Lung (tissue), 12 donors: ENCODE data around the gene CDRT4. TPM values are rescaled to one million over a fixed set of nuclear protein-coding genes. Genes with fewer than 3 reads are reported as not detected.

Experiments used
- ATAC-seq: fragments of 200-7000 bp; cut with Tn5 transposase; one replicate; pipeline ENCODE4 v1.9.1; 2020; ENCODE audit warnings: moderate number of reproducible peaks; ENCODE audit not compliant: insufficient read depth, low FRiP score
- DNase-seq, 3 donors: peaks; one replicate each; pipeline ENCODE4 v3.0.0-alpha.2; 2013 to 2017
- H3K27ac ChIP-seq, 2 donors: one replicate each; pipeline ENCODE4 v1.5.1; 2013; ENCODE audit warnings: mild to moderate bottlenecking in 2 of 2, moderate library complexity in 2 of 2, control low read depth in 1 of 2, inconsistent platforms in 1 of 2, low read depth in 1 of 2, low read length in 1 of 2
- H3K27me3 ChIP-seq, 3 donors: one replicate each; pipeline ENCODE4 v1.5.1; 2013; ENCODE audit warnings: low read length in 2 of 3; ENCODE audit not compliant: control insufficient read depth in 3 of 3, insufficient read depth in 3 of 3
- H3K36me3 ChIP-seq, 4 donors: one replicate each; pipeline ENCODE4 v1.5.1; 2013; ENCODE audit warnings: low read length in 4 of 4, mild to moderate bottlenecking in 1 of 4, moderate library complexity in 1 of 4; ENCODE audit not compliant: control insufficient read depth in 4 of 4, insufficient read depth in 4 of 4
- H3K4me1 ChIP-seq, 5 donors: one replicate each; pipeline ENCODE4 v1.5.1; 2013; ENCODE audit warnings: low read length in 5 of 5, mild to moderate bottlenecking in 2 of 5, moderate library complexity in 1 of 5; ENCODE audit not compliant: control insufficient read depth in 5 of 5, insufficient read depth in 5 of 5
- H3K4me3 ChIP-seq: one replicate; pipeline ENCODE4 v1.5.1; 2013; ENCODE audit warnings: mild to moderate bottlenecking, control low read depth, moderate library complexity
- H3K9ac ChIP-seq, 2 donors: one replicate each; pipeline ENCODE4 v1.5.1; 2013; ENCODE audit warnings: low read length in 2 of 2, control low read depth in 1 of 2; ENCODE audit not compliant: insufficient read depth in 1 of 2
- H3K9me3 ChIP-seq, 4 donors: one replicate each; pipeline ENCODE4 v1.5.1; 2013; ENCODE audit warnings: low read length in 3 of 4, mild to moderate bottlenecking in 1 of 4, moderate library complexity in 1 of 4; ENCODE audit not compliant: control insufficient read depth in 4 of 4, insufficient read depth in 3 of 4
- CTCF ChIP-seq: IDR thresholded peaks from 2 replicates; pipeline ENCODE4 v1.5.1; 2012; ENCODE audit warnings: mild to moderate bottlenecking; ENCODE audit errors: control extremely low read depth, extremely low read depth
- WGBS, 2 donors: extraction: QIAGEN DNeasy Blood & Tissue Kit; methylation state at CpG; one replicate each; pipeline ENCODE4 v1.1.7; 2013; 5-methylcytosine and 5-hydroxymethylcytosine counted together
- polyA plus RNA-seq, 2 donors: library from polyadenylated mRNA; stranded (reverse); fragments of 200-250 nt; gene quantifications; one replicate each; pipeline ENCODE4 v1.2.1, GENCODE V29; 2013
- total RNA-seq, 2 donors: library from RNA; depleted of rRNA in 1 of 2; stranded (reverse); fragments of >200 nt in 1 of 2; gene quantifications; one replicate each; pipeline ENCODE4 v1.2.1, GENCODE V29; 2014 to 2021
- donor health status: control.
- donor health status: control.
- donor health status: Bipolar disorder and iron deficiency.
- donor health status: healthy.
- donor health status: DM: yes; HTN: yes; CAD: no.

CDRT4 gene
- total and polyA plus RNA-seq, 4 donors: 0.48 to 8.7 (median 8.6) TPM

- Histone ChIP-seq H3K4me3 (no peak overlapping the region), H3K27me3 (no peaks in the 10 kb centered on the region), H3K9ac (no peak overlapping the region), H3K9me3 (no peaks in the 10 kb centered on the region), H3K36me3 (peaks cover 0 to 6% (median 2%) of the 10 kb centered on the region in 4 donors), H3K27ac (peak overlapping the region; percentile 66 to 76), H3K4me1 (peaks cover 19 to 55% (median 26%) of the 10 kb centered on the region in 5 donors)
- TF ChIP-seq CTCF: no peak
- DNase-seq: peak; percentile 86 to 93 (median 91)
- no peak for ATAC-seq
- WGBS, 2 donors: 59 to 68% methylated on average over 3 of the region's 3 CpGs
Observed at GRCh38 chr17:15436473-15437302, 30.7 kb downstream of the CDRT4 start.

- Histone ChIP-seq H3K4me1 (peaks cover 16 to 51% (median 26%) of the 10 kb centered on the region in 5 donors), H3K4me3 (no peak overlapping the region), H3K9me3 (no peaks in the 10 kb centered on the region), H3K36me3 (peaks cover 0 to 6% (median 2%) of the 10 kb centered on the region in 4 donors), H3K27ac (peak overlapping the region in 1 of 2 donors; percentile 85), H3K27me3 (no peaks in the 10 kb centered on the region), H3K9ac (peak overlapping the region in 1 of 2 donors; percentile 27)
- WGBS, 2 donors: 96 to 98% methylated on average over 8 of the region's 8 CpGs
- DNase-seq: no peak
- no peak for ATAC-seq
- TF ChIP-seq CTCF: no peak
Observed at GRCh38 chr17:15434956-15435355, 32.5 kb downstream of the CDRT4 start.

GRCh38 chr17:15432807-15433611 is 34.4 kb downstream of the CDRT4 start:
- Histone ChIP-seq H3K9ac (peak overlapping the region in 1 of 2 donors; percentile 15), H3K4me3 (no peak overlapping the region), H3K36me3 (peaks cover 0 to 6% (median 2%) of the 10 kb centered on the region in 4 donors), H3K9me3 (no peaks in the 10 kb centered on the region), H3K27me3 (no peaks in the 10 kb centered on the region), H3K4me1 (peaks cover 16 to 42% (median 26%) of the 10 kb centered on the region in 5 donors), H3K27ac (peak overlapping the region; percentile 59 to 61)
- 76 to 86% methylated on average over 6 of the region's 6 CpGs for WGBS, 2 donors
- peak; percentile 83 to 96 (median 95) for DNase-seq
- ATAC-seq: peak; percentile 38
- TF ChIP-seq CTCF: no peak
